Activated naive CD8-positive, alpha-beta T cell treated with anti-CD3 and anti-CD28 coated beads, Interleukin-2, amount 50 U/mL, for 24 hours (primary cell): ENCODE results near the gene TENM3.

Experiments
- ATAC-seq: fragments of 150-1000 bp; cut with Tn5 transposase; one replicate; pipeline ENCODE4 v1.10.0; 2021
- DNase-seq: peaks from one replicate; pipeline ENCODE4 v3.0.0; 2021
- H3K27ac Mint-ChIP-seq: one replicate; pipeline ENCODE4 v1.8.0; 2021; ENCODE audit warnings: mild to moderate bottlenecking, mixed read lengths
- H3K27me3 Mint-ChIP-seq: one replicate; pipeline ENCODE4 v1.8.0; 2021; ENCODE audit warnings: mixed read lengths
- H3K36me3 Mint-ChIP-seq: one replicate; pipeline ENCODE4 v1.8.0; 2021; ENCODE audit warnings: low read depth, mixed read lengths
- H3K4me1 Mint-ChIP-seq: one replicate; pipeline ENCODE4 v1.8.0; 2021; ENCODE audit warnings: mixed read lengths
- H3K4me3 Mint-ChIP-seq: one replicate; pipeline ENCODE4 v1.8.0; 2021; ENCODE audit warnings: mild to moderate bottlenecking, moderate library complexity, mixed read lengths
- H3K9me3 Mint-ChIP-seq: one replicate; pipeline ENCODE4 v1.8.0; 2021; ENCODE audit warnings: mixed read lengths

TENM3 gene

DNA sequence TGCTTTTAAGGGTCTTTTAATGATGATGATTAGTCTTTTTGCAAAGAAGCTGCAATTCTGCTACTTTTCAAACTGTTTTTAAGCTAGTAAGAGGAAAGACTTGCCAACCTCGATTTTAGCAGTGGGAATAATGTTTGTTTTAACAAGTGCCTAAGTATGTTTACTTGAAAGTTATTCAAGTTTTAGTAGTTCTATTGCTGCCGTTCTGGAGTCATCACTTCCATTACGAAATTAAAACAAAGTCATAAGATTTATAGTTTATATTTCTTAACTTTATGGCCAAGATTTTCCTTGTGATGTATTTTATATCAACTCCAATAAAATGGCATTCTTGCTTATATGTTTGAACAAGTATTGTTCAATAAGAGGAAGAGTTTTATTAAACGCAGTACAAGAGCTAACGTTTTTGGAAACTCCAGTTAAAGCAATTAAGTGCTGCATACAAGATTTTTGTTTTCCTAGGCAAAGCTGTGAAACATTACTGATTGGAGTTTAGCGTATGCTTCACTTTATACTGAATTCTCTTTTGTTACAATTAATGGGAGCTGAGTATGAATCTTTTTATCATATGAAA, 211.3 kb downstream of the TENM3 start:
- Mint-ChIP-seq H3K4me3 (no peak overlapping the region), H3K9me3 (no peaks in the 10 kb centered on the region), H3K4me1 (peaks cover 7% of the 10 kb centered on the region), H3K27me3 (peaks cover 39% of the 10 kb centered on the region), H3K27ac (no peak overlapping the region), H3K36me3 (no peaks in the 10 kb centered on the region)
- ATAC-seq (no peak), DNase-seq (no peak)

DNA sequence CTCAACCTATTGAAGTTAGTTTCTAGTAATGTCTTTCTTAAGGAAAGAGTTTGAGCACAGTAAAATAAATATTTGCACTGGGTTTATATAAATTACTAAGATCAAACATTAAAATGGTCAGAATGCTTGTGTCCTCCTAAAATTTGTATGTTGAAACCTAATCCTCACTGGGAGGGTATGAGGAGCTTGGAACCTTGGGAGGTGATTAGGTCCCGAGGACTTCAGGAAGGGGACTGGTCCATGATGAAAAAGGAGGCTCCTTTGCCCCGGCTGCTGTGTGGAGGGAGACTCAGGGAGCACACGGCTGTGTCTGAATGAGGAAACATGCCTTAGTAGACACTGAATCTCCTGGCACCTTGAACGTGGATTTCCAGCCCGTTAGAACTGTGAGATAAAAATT, 221.9 kb downstream of the TENM3 start:
- DNase-seq, result no peak
- H3K9me3 Mint-ChIP-seq, result no peaks in the 10 kb centered on the region
- H3K27me3 Mint-ChIP-seq, result peaks cover 21% of the 10 kb centered on the region
- H3K27ac Mint-ChIP-seq, result no peak overlapping the region
- ATAC-seq, result no peak
- no peaks in the 10 kb centered on the region for H3K4me1 Mint-ChIP-seq
- H3K4me3 Mint-ChIP-seq, result no peak overlapping the region
- H3K36me3 Mint-ChIP-seq, result no peaks in the 10 kb centered on the region

DNA sequence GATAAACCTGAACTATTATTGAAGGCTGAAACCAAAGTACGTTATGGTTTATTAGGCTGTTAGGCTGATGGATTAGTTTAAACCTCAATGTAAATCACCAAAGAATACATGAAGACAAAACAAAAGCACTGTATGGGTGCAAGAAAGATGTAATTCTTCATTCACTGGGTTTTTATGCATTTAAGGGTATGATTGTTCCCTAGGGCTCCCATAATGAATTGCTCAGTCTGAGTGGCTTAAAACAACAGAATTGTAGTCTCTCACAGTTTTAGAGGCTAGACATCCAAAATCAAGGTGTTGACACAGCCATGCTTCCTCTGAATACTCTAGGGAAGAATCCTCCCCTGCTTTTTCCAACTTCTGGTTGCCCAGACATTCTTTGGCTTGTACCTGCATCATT, 222.8 kb downstream of the TENM3 start:
- H3K9me3 Mint-ChIP-seq, result no peaks in the 10 kb centered on the region
- H3K36me3 Mint-ChIP-seq, result no peaks in the 10 kb centered on the region
- H3K27ac Mint-ChIP-seq, result no peak overlapping the region
- no peak for ATAC-seq
- H3K4me1 Mint-ChIP-seq, result no peaks in the 10 kb centered on the region
- H3K27me3 Mint-ChIP-seq, result peaks cover 18% of the 10 kb centered on the region
- no peak for DNase-seq
- no peak overlapping the region for H3K4me3 Mint-ChIP-seq

DNA sequence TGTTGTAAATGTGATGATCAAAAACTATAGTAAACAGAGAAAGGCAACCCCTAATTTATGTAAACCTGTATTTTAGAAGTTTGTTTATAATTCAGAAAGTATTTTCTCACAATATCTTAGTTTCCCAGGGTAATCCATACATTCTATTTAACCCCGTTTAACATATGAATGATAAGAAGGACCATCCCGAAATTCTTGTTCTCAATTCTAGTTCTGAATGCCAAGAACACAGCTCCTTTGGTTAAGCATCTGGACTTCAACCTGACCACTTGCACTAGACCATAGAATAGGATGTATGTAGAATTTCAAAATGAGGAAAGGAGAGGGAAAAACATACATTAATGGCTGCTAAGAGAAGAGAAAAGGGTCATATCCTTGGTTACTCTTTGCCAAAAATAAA, 227.0 kb downstream of the TENM3 start:
- H3K4me3 Mint-ChIP-seq, result no peak overlapping the region
- no peaks in the 10 kb centered on the region for H3K36me3 Mint-ChIP-seq
- peaks cover 10% of the 10 kb centered on the region for H3K27me3 Mint-ChIP-seq
- peaks cover 3% of the 10 kb centered on the region for H3K9me3 Mint-ChIP-seq
- H3K27ac Mint-ChIP-seq, result no peak overlapping the region
- H3K4me1 Mint-ChIP-seq, result no peaks in the 10 kb centered on the region
- ATAC-seq (no peak), DNase-seq (no peak)

DNA sequence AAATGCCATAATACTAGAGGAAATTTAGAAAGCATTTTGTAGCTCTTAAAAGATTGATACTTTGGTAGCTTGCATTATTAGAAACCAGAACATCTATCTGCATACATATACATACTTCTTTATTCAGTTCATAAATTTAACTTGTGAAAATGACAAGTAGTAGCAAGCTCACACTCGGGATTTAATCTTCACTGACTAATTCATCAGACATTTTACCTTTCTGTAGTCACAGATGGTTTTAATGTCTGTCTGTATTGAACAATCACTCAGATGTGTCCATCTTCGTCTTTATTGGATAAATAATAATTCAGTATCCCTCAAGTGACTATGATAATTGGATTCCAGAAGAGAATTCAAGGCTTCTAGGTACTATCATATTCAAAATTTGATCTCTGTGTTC, 232.3 kb downstream of the TENM3 start:
- DNase-seq, result no peak
- no peak for ATAC-seq
- no peaks in the 10 kb centered on the region for H3K4me1 Mint-ChIP-seq
- peaks cover 3% of the 10 kb centered on the region for H3K9me3 Mint-ChIP-seq
- H3K4me3 Mint-ChIP-seq, result no peak overlapping the region
- H3K27me3 Mint-ChIP-seq, result peaks cover 6% of the 10 kb centered on the region
- no peak overlapping the region for H3K27ac Mint-ChIP-seq
- H3K36me3 Mint-ChIP-seq, result no peaks in the 10 kb centered on the region

DNA sequence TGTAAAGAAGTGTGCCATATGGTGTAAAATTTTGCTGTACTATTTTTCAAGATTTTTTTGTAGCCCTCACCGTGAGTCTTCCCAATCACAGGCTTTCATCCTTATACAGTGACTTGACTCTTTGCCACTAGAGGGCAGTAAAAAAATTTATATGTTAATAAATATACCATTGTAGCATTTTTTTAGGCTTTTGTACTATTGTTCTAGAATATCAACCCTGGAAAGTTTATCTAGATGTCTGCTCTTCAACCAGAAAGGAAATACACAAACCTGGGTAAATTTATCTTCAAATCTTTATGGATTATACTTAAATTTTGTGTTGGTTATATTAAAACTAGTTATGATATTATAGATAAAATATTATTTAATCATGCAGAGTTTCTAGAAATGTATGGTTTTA, 235.3 kb downstream of the TENM3 start:
- Mint-ChIP-seq H3K36me3 (no peaks in the 10 kb centered on the region), H3K4me3 (no peak overlapping the region), H3K27me3 (peaks cover 5% of the 10 kb centered on the region), H3K27ac (no peak overlapping the region), H3K9me3 (no peaks in the 10 kb centered on the region), H3K4me1 (no peaks in the 10 kb centered on the region)
- ATAC-seq (no peak), DNase-seq (no peak)

DNA sequence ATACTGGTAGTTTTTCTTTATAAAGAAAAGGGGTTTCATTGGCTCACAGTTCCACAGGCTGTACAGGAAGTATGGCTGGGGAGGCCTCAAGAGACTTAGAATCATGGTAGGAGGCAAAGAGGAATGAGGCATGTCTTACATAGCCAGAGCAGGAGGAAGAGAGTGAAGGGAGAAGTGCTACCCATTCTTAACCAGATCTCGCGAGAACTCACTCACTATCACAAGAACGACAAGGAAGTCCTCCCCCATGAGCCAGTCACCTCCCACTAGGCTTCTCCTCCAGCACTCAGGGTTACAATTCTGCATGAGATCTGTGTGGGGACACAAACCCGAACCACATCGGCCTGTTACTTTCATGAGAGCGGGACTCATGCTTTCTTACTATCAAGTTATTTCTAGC, 240.5 kb downstream of the TENM3 start:
- no peak overlapping the region for H3K27ac Mint-ChIP-seq
- DNase-seq (no peak), ATAC-seq (no peak)
- H3K27me3 Mint-ChIP-seq, result peaks cover 6% of the 10 kb centered on the region
- peaks cover 3% of the 10 kb centered on the region for H3K4me1 Mint-ChIP-seq
- no peak overlapping the region for H3K4me3 Mint-ChIP-seq
- H3K9me3 Mint-ChIP-seq, result no peaks in the 10 kb centered on the region
- H3K36me3 Mint-ChIP-seq, result no peaks in the 10 kb centered on the region

DNA sequence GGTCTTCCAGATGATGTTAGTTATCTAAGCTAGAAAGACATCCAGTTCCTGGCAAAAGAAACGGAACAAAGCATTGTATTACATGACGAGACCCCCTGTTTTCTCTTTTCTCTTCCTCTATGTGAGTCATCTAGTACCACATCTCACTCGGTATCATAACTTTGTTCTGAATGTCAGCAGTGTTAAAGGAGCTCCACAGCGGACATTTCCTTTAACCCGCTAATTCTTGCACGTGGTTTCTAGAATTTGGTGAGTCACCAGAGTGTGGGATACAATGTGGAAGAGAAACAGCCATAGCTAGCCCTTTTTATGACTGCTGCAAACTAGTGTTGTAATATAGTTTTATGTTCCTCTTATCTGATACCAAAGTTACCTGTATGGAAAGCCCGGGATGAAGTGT, 243.7 kb downstream of the TENM3 start:
- no peak overlapping the region for H3K4me3 Mint-ChIP-seq
- DNase-seq (no peak), ATAC-seq (peak; percentile 36)
- no peaks in the 10 kb centered on the region for H3K9me3 Mint-ChIP-seq
- H3K4me1 Mint-ChIP-seq, result peaks cover 3% of the 10 kb centered on the region
- H3K36me3 Mint-ChIP-seq, result no peaks in the 10 kb centered on the region
- H3K27me3 Mint-ChIP-seq, result peaks cover 4% of the 10 kb centered on the region
- no peak overlapping the region for H3K27ac Mint-ChIP-seq

DNA sequence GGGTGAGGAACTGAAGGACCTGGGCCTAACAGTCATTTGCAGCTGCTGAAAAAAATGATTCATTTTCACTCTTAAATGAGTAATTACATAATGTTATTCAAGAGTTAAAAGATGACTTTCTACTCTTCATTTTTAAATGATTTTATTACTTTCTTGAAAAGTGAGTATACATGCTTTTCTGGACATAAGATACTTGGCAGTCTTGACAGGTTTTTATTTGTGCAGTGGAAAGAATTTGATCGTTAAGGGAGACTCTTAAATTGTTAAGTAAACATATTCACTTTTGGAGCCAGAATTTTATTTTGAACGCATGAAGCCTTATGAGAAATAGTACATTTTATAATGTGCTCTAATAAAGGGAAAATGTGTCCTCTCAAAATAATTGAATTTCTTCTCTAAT, 245.7 kb downstream of the TENM3 start:
- Mint-ChIP-seq H3K4me1 (peaks cover 13% of the 10 kb centered on the region), H3K4me3 (no peak overlapping the region), H3K9me3 (no peaks in the 10 kb centered on the region), H3K27me3 (peaks cover 4% of the 10 kb centered on the region), H3K27ac (no peak overlapping the region), H3K36me3 (no peaks in the 10 kb centered on the region)
- ATAC-seq (no peak), DNase-seq (no peak)

DNA sequence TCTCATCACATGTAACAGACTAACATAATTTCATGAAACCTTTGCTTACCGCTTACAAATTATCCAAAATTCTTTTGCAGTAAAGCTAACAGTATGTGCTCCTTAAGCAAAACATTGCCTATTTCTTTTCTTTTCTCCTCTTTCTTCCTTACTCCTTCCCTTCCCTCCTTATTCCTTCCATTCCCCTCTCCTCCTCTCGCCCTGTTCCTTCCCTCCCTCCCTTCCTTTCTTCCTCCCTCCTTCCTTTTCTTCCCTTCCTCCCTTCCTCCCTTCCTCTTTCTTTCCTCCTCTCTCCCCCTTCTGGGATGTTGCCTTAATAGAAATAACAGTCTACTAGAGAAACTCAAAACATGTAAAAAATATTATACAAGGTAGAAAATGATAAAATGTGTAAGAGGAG, 246.4 kb downstream of the TENM3 start:
- no peaks in the 10 kb centered on the region for H3K36me3 Mint-ChIP-seq
- peaks cover 13% of the 10 kb centered on the region for H3K4me1 Mint-ChIP-seq
- H3K27me3 Mint-ChIP-seq, result peaks cover 4% of the 10 kb centered on the region
- no peaks in the 10 kb centered on the region for H3K9me3 Mint-ChIP-seq
- no peak for ATAC-seq
- no peak overlapping the region for H3K27ac Mint-ChIP-seq
- H3K4me3 Mint-ChIP-seq, result no peak overlapping the region
- no peak for DNase-seq

DNA sequence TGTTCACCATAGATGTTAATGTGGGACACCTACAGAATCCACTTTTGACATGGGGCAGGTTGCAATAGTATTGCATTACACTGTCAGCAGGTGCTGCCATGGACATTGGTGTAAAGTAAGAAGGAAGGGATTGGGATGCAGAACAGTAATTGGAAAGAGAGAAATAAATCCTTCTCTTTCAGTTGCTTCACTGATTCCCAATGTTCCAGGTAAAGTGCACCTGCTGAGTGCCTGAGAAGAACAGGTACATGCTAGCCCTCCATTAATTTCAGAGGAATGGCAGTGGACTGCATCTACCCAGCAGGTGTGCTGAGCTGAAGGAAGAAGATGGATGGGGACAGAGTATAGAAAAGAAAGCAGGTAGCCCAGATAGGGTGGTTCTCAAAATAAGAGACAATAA, 248.5 kb downstream of the TENM3 start:
- Mint-ChIP-seq H3K27me3 (no peaks in the 10 kb centered on the region), H3K4me3 (no peak overlapping the region), H3K36me3 (no peaks in the 10 kb centered on the region), H3K27ac (no peak overlapping the region), H3K4me1 (peaks cover 13% of the 10 kb centered on the region), H3K9me3 (no peaks in the 10 kb centered on the region)
- ATAC-seq (no peak), DNase-seq (no peak)

DNA sequence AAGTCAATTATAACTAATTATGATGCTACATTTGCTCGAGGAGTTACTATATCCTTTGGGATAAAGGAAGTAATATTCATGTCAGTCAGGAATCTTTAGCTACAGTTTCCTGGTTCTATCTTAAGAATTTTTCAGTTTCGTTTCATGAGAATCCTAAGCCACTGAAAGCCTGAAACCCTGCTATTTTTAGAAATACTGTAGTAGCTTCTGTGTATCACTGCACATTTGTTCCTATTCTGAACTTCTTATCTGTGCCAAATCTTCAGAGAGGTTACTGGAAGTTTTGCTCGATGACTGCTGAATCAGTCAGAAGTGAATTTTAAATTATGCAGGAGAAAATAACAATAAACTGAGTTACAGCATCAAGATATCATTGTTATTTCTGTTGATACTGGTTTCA, 249.2 kb downstream of the TENM3 start:
- peaks cover 11% of the 10 kb centered on the region for H3K4me1 Mint-ChIP-seq
- DNase-seq (no peak), ATAC-seq (no peak)
- H3K27ac Mint-ChIP-seq, result no peak overlapping the region
- H3K4me3 Mint-ChIP-seq, result no peak overlapping the region
- no peaks in the 10 kb centered on the region for H3K9me3 Mint-ChIP-seq
- no peaks in the 10 kb centered on the region for H3K27me3 Mint-ChIP-seq
- no peaks in the 10 kb centered on the region for H3K36me3 Mint-ChIP-seq

DNA sequence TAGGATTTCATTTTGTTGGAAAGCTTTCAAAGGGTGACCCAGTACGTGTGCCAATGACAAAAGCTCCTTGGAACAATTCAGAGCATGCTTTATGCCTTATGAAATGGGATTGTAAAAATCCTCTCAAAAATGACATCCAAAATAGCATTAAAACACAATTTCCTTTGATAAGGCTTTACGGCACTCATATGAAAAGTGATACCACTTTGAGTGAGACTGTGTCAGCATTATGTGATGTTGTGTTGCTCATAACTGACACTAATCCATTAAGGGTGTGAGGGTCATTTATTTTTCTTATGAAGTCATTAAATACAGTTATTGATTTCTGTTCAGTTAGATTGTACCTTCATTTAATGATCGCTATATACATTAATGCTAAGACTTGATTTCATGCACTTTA, 250.2 kb downstream of the TENM3 start:
- H3K4me3 Mint-ChIP-seq, result no peak overlapping the region
- H3K9me3 Mint-ChIP-seq, result no peaks in the 10 kb centered on the region
- H3K4me1 Mint-ChIP-seq, result peaks cover 11% of the 10 kb centered on the region
- no peak overlapping the region for H3K27ac Mint-ChIP-seq
- H3K36me3 Mint-ChIP-seq, result no peaks in the 10 kb centered on the region
- ATAC-seq, result no peak
- DNase-seq, result no peak
- peaks cover 6% of the 10 kb centered on the region for H3K27me3 Mint-ChIP-seq

DNA sequence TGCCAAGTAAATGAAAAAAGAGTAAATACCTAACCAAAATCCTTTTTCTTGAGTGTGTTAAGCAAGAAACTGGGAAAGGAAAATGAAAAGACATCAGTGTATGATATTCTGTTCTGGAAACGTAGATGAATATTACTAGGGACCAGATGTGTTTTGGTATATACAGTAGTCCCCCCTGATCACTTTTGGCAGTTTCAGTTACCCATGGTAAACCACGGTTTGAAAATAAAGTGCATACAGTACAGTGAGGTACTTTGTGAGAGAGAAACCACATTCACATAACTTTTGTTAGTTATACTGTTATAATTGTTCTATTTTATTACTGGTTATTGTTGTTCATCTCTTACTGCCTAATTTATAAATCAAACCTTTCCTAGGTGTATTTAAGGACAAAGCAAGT, 250.9 kb downstream of the TENM3 start:
- H3K27ac Mint-ChIP-seq, result no peak overlapping the region
- peaks cover 6% of the 10 kb centered on the region for H3K27me3 Mint-ChIP-seq
- no peak overlapping the region for H3K4me3 Mint-ChIP-seq
- DNase-seq (no peak), ATAC-seq (no peak)
- no peaks in the 10 kb centered on the region for H3K36me3 Mint-ChIP-seq
- no peaks in the 10 kb centered on the region for H3K9me3 Mint-ChIP-seq
- peaks cover 11% of the 10 kb centered on the region for H3K4me1 Mint-ChIP-seq

DNA sequence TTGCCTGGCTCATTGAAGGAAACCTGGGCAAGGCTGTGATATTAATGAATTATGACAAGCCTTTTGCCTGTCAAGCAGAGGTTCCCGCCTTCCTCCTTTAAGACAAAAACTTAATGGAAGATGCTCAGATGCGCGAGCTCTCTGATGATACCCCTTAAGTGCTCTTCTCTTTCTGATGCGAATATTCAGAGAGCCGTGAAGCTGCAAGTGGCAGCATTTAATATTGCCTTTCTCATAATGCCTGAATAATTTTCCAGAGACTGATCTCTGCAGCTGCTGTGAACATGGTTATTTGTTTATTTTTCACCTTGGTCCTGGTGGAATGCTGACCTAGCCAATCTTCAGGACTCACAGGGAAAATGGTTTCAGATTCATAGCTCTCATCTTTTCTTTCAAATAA, 251.8 kb downstream of the TENM3 start:
- ATAC-seq (no peak), DNase-seq (no peak)
- H3K9me3 Mint-ChIP-seq, result no peaks in the 10 kb centered on the region
- no peaks in the 10 kb centered on the region for H3K36me3 Mint-ChIP-seq
- peaks cover 6% of the 10 kb centered on the region for H3K27me3 Mint-ChIP-seq
- peaks cover 11% of the 10 kb centered on the region for H3K4me1 Mint-ChIP-seq
- H3K4me3 Mint-ChIP-seq, result no peak overlapping the region
- no peak overlapping the region for H3K27ac Mint-ChIP-seq

DNA sequence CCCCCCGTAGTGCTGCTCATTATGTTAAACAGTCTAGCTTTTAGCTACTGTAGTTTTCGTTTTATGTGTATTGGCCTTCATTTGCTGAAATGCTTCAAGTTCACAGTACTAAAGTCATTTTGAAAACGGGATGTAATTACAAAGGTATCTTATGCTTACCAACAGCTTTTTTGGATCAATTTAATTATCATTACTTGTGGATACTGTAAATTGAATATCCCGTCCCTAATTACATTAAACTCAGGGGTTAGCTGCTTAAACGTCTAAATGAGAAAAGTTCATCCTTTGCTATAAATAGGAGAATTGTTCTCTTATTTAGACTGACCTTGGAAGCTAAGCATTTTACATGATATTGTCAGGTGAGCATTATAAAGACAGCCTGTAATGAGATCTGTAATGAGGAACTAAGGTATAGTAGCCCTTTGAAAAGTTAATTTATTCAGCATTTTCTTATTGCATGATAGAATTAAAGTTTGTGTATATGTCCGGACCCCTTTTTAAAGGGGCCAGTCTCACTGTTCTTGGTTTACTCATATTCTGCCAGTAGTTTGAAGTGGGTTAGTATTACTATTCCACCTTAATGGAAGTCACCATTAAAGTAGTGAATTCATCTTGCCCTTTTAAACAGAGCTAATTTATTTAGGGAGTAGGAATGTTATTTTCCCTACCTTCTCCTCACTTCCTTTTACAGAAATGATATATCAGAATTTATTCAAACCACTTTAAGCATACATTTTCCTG, 252.6 kb downstream of the TENM3 start:
- no peak for ATAC-seq
- Mint-ChIP-seq H3K9me3 (no peaks in the 10 kb centered on the region), H3K4me1 (peaks cover 11% of the 10 kb centered on the region), H3K27ac (no peak overlapping the region), H3K36me3 (no peaks in the 10 kb centered on the region), H3K27me3 (peaks cover 6% of the 10 kb centered on the region), H3K4me3 (no peak overlapping the region)
- no peak for DNase-seq
